Measurements from ENCODE around the gene PTPRO.
"Not testable (repeated sequence)": the region's sequence is repeated elsewhere in the genome, so short reads cannot be mapped to it uniquely, and the experiment has no call there.

The PTPRO gene

DNA sequence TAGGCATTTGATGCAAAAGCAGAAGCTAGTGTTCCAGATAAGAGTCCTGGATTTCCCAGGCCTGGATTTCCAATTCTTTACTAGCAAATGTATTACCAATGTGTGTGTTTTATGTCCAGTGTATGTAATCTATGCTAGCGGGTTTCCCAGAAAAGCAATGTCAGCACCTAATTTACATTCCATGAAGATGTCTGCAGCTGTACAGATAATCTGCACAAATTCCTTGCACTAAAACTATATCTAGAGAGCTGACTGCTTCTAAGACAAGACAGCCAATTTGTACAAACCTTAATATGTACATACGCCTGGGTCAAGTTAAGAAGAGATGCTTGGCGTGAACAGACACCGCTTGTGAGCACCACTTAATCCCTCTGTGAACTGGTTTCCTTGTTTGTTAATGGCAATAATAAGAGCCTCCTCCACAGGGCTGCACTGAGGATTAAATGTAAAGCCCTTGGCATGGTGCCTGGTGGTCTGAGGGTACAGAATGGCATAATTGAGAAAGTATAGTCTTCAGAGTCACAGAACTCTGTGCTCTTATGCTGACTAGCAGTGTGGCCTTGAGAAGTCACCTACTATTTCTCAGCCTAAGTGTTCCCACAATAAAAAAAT is 281.3 kb downstream of the PTPRO start:
- H3K4me3 ChIP-seq (replicated peaks; ENCODE audit: low read depth, low read length) = no peak overlapping the region
- no peak for DNase-seq (ENCODE audit: extremely low read depth, low read depth)
- TF ChIP-seq CTCF (IDR thresholded peaks at IDR 0.05; ENCODE audit: low read depth, low read length, missing control alignments) = no peak

- TF ChIP-seq CTCF (IDR thresholded peaks at IDR 0.05; ENCODE audit: low read depth, low read length, missing control alignments) = no peak
- no peak overlapping the region for H3K4me3 ChIP-seq (replicated peaks; ENCODE audit: low read depth, low read length)
- no peak for DNase-seq (ENCODE audit: extremely low read depth, low read depth)
These were observed 283.7 kb downstream of the PTPRO start for GRCh38 chr12:15605881-15606590.

DNA sequence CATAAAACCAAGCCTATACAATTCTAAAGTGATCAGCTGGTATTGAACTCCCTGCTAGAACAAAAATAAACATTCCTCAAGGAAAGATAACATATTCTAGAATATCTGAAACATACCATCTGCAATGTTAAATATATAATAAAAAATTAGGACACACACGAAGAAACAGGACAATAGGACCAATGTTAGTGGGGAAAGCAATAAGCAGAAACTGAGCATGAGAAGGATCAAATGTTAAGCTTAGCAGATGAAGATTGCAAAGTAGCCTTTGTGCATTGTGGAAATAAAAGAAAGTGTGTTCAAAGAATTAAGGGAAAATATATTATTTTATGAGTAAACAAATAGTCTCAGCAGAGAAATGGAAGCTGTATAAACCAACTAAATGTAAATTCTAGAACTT is 286.1 kb downstream of the PTPRO start:
- no peak for DNase-seq (ENCODE audit: extremely low read depth, low read depth)
- no peak for TF ChIP-seq CTCF (IDR thresholded peaks at IDR 0.05; ENCODE audit: low read depth, low read length, missing control alignments)
- H3K4me3 ChIP-seq (replicated peaks; ENCODE audit: low read depth, low read length) = no peak overlapping the region

GRCh38 chr12:15608941-15609340 is 286.6 kb downstream of the PTPRO start:
- TF ChIP-seq CTCF (IDR thresholded peaks at IDR 0.05; ENCODE audit: low read depth, low read length, missing control alignments) = no peak
- no peak overlapping the region for H3K4me3 ChIP-seq (replicated peaks; ENCODE audit: low read depth, low read length)
- DNase-seq (ENCODE audit: extremely low read depth, low read depth) = no peak

DNA sequence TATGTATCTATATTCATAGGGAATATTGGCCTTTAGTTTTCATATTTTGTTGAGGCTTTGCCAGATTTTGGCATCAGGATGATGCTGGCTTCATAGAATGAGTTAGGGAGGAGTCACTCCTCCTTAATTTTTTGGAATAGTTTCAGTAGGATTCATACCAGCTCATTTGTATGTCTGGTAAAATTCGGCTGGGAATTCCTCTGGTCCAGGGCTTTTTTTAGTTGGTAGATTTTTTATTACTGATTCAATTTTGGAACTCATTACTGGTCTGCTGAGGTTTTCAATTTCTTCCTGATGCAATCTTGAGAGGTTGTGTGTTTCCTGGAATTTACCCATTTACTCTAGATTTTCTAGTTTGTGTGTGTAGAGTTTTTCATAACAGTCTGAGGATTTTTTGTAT is 291.7 kb downstream of the PTPRO start:
- TF ChIP-seq CTCF (IDR thresholded peaks at IDR 0.05; ENCODE audit: low read depth, low read length, missing control alignments) = no peak
- no peak overlapping the region for H3K4me3 ChIP-seq (replicated peaks; ENCODE audit: low read depth, low read length)
- no peak for DNase-seq (ENCODE audit: extremely low read depth, low read depth)

DNA sequence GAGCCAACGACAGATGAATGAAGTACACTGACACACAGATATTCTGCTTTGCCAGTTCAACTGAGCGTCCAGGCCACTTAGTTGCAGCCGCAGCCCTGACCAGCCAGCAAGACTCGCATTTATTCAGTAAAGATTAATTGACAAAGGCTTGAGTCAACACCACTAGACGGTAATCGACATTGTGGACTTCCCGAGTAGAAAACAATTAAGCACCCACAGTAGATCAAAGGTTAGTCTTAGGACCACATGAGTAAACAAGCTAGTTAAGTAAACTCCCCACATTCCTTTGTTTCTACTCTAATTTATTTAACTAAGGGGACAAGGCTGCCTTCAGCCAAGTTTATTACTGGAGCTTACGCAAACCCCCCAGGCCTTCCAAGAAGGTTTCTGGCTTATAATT is 294.2 kb downstream of the PTPRO start:
- H3K4me3 ChIP-seq (replicated peaks; ENCODE audit: low read depth, low read length); DNase-seq (ENCODE audit: extremely low read depth, low read depth): not testable (repeated sequence)

DNA sequence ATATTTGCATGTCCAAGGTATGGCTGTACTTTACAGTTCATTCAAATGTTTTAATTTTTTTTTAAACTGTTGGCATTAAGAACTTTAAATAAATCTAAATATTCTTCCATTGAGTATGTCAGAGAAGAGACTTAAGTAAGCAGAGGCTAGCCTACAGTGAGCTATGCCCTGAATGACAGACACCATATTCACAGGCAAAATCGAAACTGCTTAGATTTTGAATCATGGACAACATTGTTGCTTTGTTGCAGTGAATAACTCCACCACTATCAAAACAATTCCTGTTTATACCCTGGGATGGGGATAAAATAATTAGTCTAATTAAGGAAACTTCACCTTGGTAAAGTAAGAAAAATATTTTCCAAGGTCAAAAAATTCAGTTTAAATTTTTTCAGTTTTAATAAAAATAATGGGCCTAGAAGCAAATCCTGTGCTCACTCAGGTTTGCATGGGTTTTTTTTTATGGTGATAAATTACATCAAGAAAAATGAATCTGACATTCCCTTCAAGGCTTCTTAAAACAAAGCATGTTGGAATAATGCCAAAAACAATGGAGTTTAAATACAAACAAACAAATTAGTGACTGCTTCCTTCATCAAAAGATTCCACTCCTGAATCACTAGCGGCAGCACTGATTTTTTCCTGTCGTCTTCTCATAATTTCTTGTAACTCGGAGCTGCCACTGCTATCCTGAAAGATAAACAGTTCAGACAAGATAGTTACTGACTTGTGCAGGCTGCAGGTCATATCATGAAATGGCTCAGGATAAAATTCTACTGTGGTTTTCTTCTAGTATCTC is 298.6 kb downstream of the PTPRO start:
- no peak overlapping the region for H3K4me3 ChIP-seq (replicated peaks; ENCODE audit: low read depth, low read length)
- no peak for DNase-seq (ENCODE audit: extremely low read depth, low read depth)
- no peak for TF ChIP-seq CTCF (IDR thresholded peaks at IDR 0.05; ENCODE audit: low read depth, low read length, missing control alignments)
